Stimulated activated naive CD8-positive, alpha-beta T cell treated with anti-CD3 and anti-CD28 coated beads, Interleukin-15, amount 100 ng/mL, for 72 hours (primary cell): Measurements from ENCODE around the gene CEP131.

Source experiments
- ATAC-seq: fragments of 150-1000 bp; cut with Tn5 transposase; 2 replicates; pipeline ENCODE4 v1.10.0; 2021; ENCODE audit warnings: mild to moderate bottlenecking, moderate library complexity
- DNase-seq, 2 donors: peaks; one replicate each; pipeline ENCODE4 v3.0.0; 2021 to 2022
- H3K27ac Mint-ChIP-seq, 2 donors: one replicate each; pipeline ENCODE4 v1.8.0; 2022; ENCODE audit warnings: mild to moderate bottlenecking in 2 of 2, mixed read lengths in 2 of 2, moderate library complexity in 2 of 2
- H3K27me3 Mint-ChIP-seq: one replicate; pipeline ENCODE4 v1.8.0; 2022; ENCODE audit warnings: mixed read lengths
- H3K4me1 Mint-ChIP-seq: one replicate; pipeline ENCODE4 v1.8.0; 2022; ENCODE audit warnings: mild to moderate bottlenecking, mixed read lengths
- H3K4me3 Mint-ChIP-seq, 2 donors: one replicate each; pipeline ENCODE4 v1.8.0; 2022; ENCODE audit warnings: mild to moderate bottlenecking in 2 of 2, mixed read lengths in 2 of 2, moderate library complexity in 1 of 2
- H3K9me3 Mint-ChIP-seq, 2 donors: one replicate each; pipeline ENCODE4 v1.8.0; 2022; ENCODE audit warnings: mixed read lengths in 2 of 2

CEP131 gene

GRCh38 chr17:81245024-81245664, 22.4 kb upstream of the CEP131 start:
- H3K27ac Mint-ChIP-seq, result peak overlapping the region in 1 of 2 donors; percentile 74
- no peaks in the 10 kb centered on the region for H3K27me3 Mint-ChIP-seq
- no peak overlapping the region for H3K4me3 Mint-ChIP-seq
- no peaks in the 10 kb centered on the region for H3K9me3 Mint-ChIP-seq
- H3K4me1 Mint-ChIP-seq, result peaks cover 30% of the 10 kb centered on the region
- peak; percentile 29 for ATAC-seq
- no peak for DNase-seq

GRCh38 chr17:81244358-81245023, 21.7 kb upstream of the CEP131 start:
- Mint-ChIP-seq H3K4me1 (peaks cover 34% of the 10 kb centered on the region), H3K9me3 (no peaks in the 10 kb centered on the region), H3K27me3 (no peaks in the 10 kb centered on the region), H3K4me3 (no peak overlapping the region), H3K27ac (peak overlapping the region; percentile 43 to 74)
- DNase-seq (no peak), ATAC-seq (no peak)

GRCh38 chr17:81243333-81243664, 20.5 kb upstream of the CEP131 start:
- no peak overlapping the region for H3K4me3 Mint-ChIP-seq
- ATAC-seq (no peak), DNase-seq (no peak)
- no peak overlapping the region for H3K27ac Mint-ChIP-seq
- peaks cover 34% of the 10 kb centered on the region for H3K4me1 Mint-ChIP-seq
- no peaks in the 10 kb centered on the region for H3K9me3 Mint-ChIP-seq
- no peaks in the 10 kb centered on the region for H3K27me3 Mint-ChIP-seq

GRCh38 chr17:81242421-81243332, 19.9 kb upstream of the CEP131 start:
- no peak for ATAC-seq
- H3K27ac Mint-ChIP-seq, result peak overlapping the region in 1 of 2 donors; percentile 82
- peaks cover 38% of the 10 kb centered on the region for H3K4me1 Mint-ChIP-seq
- H3K27me3 Mint-ChIP-seq, result no peaks in the 10 kb centered on the region
- H3K4me3 Mint-ChIP-seq, result peak overlapping the region in 1 of 2 donors; percentile 29
- DNase-seq, result no peak
- no peaks in the 10 kb centered on the region for H3K9me3 Mint-ChIP-seq

GRCh38 chr17:81241648-81242420, 19.1 kb upstream of the CEP131 start:
- ATAC-seq (peak; percentile 21), DNase-seq (peak; percentile 77 to 81)
- Mint-ChIP-seq H3K27ac (peak overlapping the region in 1 of 2 donors; percentile 82), H3K4me3 (peak overlapping the region in 1 of 2 donors; percentile 94), H3K4me1 (peaks cover 46% of the 10 kb centered on the region), H3K27me3 (no peaks in the 10 kb centered on the region), H3K9me3 (no peaks in the 10 kb centered on the region)

- Mint-ChIP-seq H3K4me3 (peak overlapping the region; percentile 94 to 95), H3K9me3 (no peaks in the 10 kb centered on the region), H3K4me1 (peaks cover 52% of the 10 kb centered on the region), H3K27ac (peak overlapping the region in 1 of 2 donors; percentile 81), H3K27me3 (no peaks in the 10 kb centered on the region)
- DNase-seq (no peak), ATAC-seq (no peak)
Observed at GRCh38 chr17:81241203-81241602, 18.4 kb upstream of the CEP131 start.

GRCh38 chr17:81240761-81241160, 18.0 kb upstream of the CEP131 start:
- H3K27ac Mint-ChIP-seq, result peak overlapping the region in 1 of 2 donors; percentile 6
- H3K4me1 Mint-ChIP-seq, result peaks cover 57% of the 10 kb centered on the region
- peak overlapping the region; percentile 94 to 95 for H3K4me3 Mint-ChIP-seq

GRCh38 chr17:81239714-81240555, 17.2 kb upstream of the CEP131 start:
- Mint-ChIP-seq H3K27ac (peak overlapping the region; percentile 96 to 98), H3K4me3 (peak overlapping the region; percentile 94 to 95), H3K9me3 (no peaks in the 10 kb centered on the region), H3K27me3 (no peaks in the 10 kb centered on the region), H3K4me1 (peaks cover 65% of the 10 kb centered on the region)
- ATAC-seq (peak; percentile 21), DNase-seq (peak; percentile 48 to 74)

More at GRCh38 chr17:81240761-81241160, 18.0 kb upstream of the CEP131 start:
- DNase-seq (no peak), ATAC-seq (no peak)
- H3K9me3 Mint-ChIP-seq, result no peaks in the 10 kb centered on the region
- no peaks in the 10 kb centered on the region for H3K27me3 Mint-ChIP-seq

GRCh38 chr17:81238815-81239713, 16.3 kb upstream of the CEP131 start, which contains the start of the genes NDUFAF8 and TEPSIN:
Gene NDUFAF8, plus strand, starts transcription at chr17:81239318. Its CDS starts 46 bp downstream, at chr17:81239364.
Gene TEPSIN, minus strand, starts transcription at chr17:81239055. Its CDS starts 22 bp downstream, at chr17:81239033.
- Mint-ChIP-seq H3K4me1 (peaks cover 65% of the 10 kb centered on the region), H3K4me3 (peak within 1 kb of the TSS; percentile 94 to 95), H3K27ac (peak within 1 kb of the TSS; percentile 96 to 99), H3K9me3 (no peaks in the 10 kb centered on the region), H3K27me3 (no peaks in the 10 kb centered on the region)
- peak; percentile 97 for ATAC-seq
- DNase-seq, result peak; percentile 95 to 98

- Mint-ChIP-seq H3K4me3 (peak overlapping the region; percentile 88 to 89), H3K27ac (peak overlapping the region in 1 of 2 donors; percentile 67), H3K27me3 (no peaks in the 10 kb centered on the region), H3K4me1 (peaks cover 65% of the 10 kb centered on the region), H3K9me3 (no peaks in the 10 kb centered on the region)
- ATAC-seq, result no peak
- no peak for DNase-seq
Observed at GRCh38 chr17:81238490-81238814, 15.7 kb upstream of the CEP131 start.

- DNase-seq, result no peak
- no peaks in the 10 kb centered on the region for H3K27me3 Mint-ChIP-seq
- peak overlapping the region; percentile 88 to 89 for H3K4me3 Mint-ChIP-seq
- H3K9me3 Mint-ChIP-seq, result no peaks in the 10 kb centered on the region
- peak overlapping the region in 1 of 2 donors; percentile 67 for H3K27ac Mint-ChIP-seq
- no peak for ATAC-seq
- peaks cover 65% of the 10 kb centered on the region for H3K4me1 Mint-ChIP-seq
Observed at GRCh38 chr17:81237591-81238489, 15.1 kb upstream of the CEP131 start.

GRCh38 chr17:81236784-81237183, 14.0 kb upstream of the CEP131 start:
- peaks cover 57% of the 10 kb centered on the region for H3K4me1 Mint-ChIP-seq
- DNase-seq (no peak), ATAC-seq (no peak)
- no peaks in the 10 kb centered on the region for H3K27me3 Mint-ChIP-seq
- no peaks in the 10 kb centered on the region for H3K9me3 Mint-ChIP-seq
- no peak overlapping the region for H3K4me3 Mint-ChIP-seq
- H3K27ac Mint-ChIP-seq, result no peak overlapping the region
